HepG2 (cell line): ENCODE data around the gene PLEKHA6. TPM values are rescaled to one million over a fixed set of nuclear protein-coding genes. Genes with fewer than 3 reads are reported as not detected.

Experiments used
- ATRX ChIP-seq: sonication (generic); formaldehyde crosslinking; IDR thresholded peaks from 2 replicates; pipeline ENCODE4 v1.4.0; 2020; ENCODE audit warnings: missing genetic modification reagents, borderline replicate concordance
- HNRNPUL1 ChIP-seq: fragments of 200-400 bp; formaldehyde crosslinking; IDR thresholded peaks from 2 replicates; pipeline ENCODE4 v1.6.1; 2017; ENCODE audit warnings: low read depth, mild to moderate bottlenecking, low read length, moderate library complexity
- NR2F6 ChIP-seq, 2 experiments: IDR thresholded peaks; 2 replicates each; pipeline ENCODE4 v1.6.1; 2016; ENCODE audit warnings: antibody characterized with exemption in 1 of 2, mild to moderate bottlenecking in 1 of 2
- SETDB1 ChIP-seq: sonication (generic); formaldehyde crosslinking; IDR thresholded peaks from 2 replicates; pipeline ENCODE4 v1.5.1; 2020; ENCODE audit warnings: missing genetic modification reagents, mild to moderate bottlenecking, borderline replicate concordance
- SOX5 ChIP-seq: IDR thresholded peaks from 2 replicates; pipeline ENCODE4 v1.6.1; 2016; ENCODE audit warnings: borderline replicate concordance
- TCF7L2 ChIP-seq: IDR thresholded peaks from 2 replicates; pipeline ENCODE4 v1.6.1; 2011; ENCODE audit warnings: mild to moderate bottlenecking, low read depth, low read length, moderate library complexity
- THYN1 ChIP-seq: sonication (generic); formaldehyde crosslinking; IDR thresholded peaks from 2 replicates; pipeline ENCODE4 v1.8.1; 2023; ENCODE audit warnings: low read depth, mild to moderate bottlenecking, moderate library complexity, missing genetic modification reagents, borderline replicate concordance
- ZNF20 ChIP-seq: sonication (generic); formaldehyde crosslinking; IDR thresholded peaks from 2 replicates; pipeline ENCODE4 v1.4.0; 2020; ENCODE audit warnings: mild to moderate bottlenecking, moderate library complexity, missing genetic modification reagents
- ZNF331 ChIP-seq: sonication (generic); formaldehyde crosslinking; IDR thresholded peaks from 2 replicates; pipeline ENCODE4 v1.4.0; 2020; ENCODE audit warnings: missing genetic modification reagents
- ZNF879 ChIP-seq: sonication (generic); formaldehyde crosslinking; IDR thresholded peaks from 2 replicates; pipeline ENCODE4 v1.8.1; 2023; ENCODE audit warnings: missing genetic modification reagents
- polyA plus RNA-seq, 8 experiments: library from polyadenylated mRNA; depleted of rRNA in 3 of 8; stranded (reverse) in 7 of 8; unstranded in 1 of 8; fragments of >200 nt; fragmentation: Illumina TruSeq in 4 of 8; extraction: Trizol in 4 of 8; gene quantifications; 2 replicates each; pipeline versions ENCODE4 v1.2.1 to v1.2.3, GENCODE V29; 2011 to 2016; ENCODE audit warnings: low read depth in 4 of 8, missing spikeins in 1 of 8, mixed read lengths in 1 of 8; ENCODE audit not compliant: insufficient read depth in 1 of 8
- total RNA-seq, 5 experiments: library from RNA; depleted of rRNA; stranded (reverse); fragments of >200 nt; fragmentation: Illumina TruSeq; extraction: Trizol; gene quantifications; 2 replicates each; pipeline ENCODE4 v1.2.3, GENCODE V29; 2016; ENCODE audit warnings: low read depth in 1 of 5
- TF ChIP-seq, protein P1 (sequence below): sonication (generic); formaldehyde crosslinking; IDR thresholded peaks from 2 replicates; pipeline ENCODE4 v1.4.0; 2020; ENCODE audit warnings: mild to moderate bottlenecking, missing genetic modification reagents
- TF ChIP-seq, protein P2 (sequence below): sonication (generic); formaldehyde crosslinking; IDR thresholded peaks from 2 replicates; pipeline ENCODE4 v1.8.1; 2023; ENCODE audit warnings: mild to moderate bottlenecking, missing genetic modification reagents
- TF ChIP-seq, protein P3 (sequence below): sonication (generic); formaldehyde crosslinking; IDR thresholded peaks from 2 replicates; pipeline ENCODE4 v1.4.0; 2020; ENCODE audit warnings: missing genetic modification reagents, borderline replicate concordance
- TF ChIP-seq, protein P4 (sequence below): IDR thresholded peaks from 2 replicates; pipeline ENCODE4 v1.6.1; 2012; ENCODE audit warnings: inconsistent platforms
- TF ChIP-seq, protein P5 (sequence below): sonication (generic); formaldehyde crosslinking; IDR thresholded peaks from 2 replicates; pipeline ENCODE4 v1.4.0; 2020; ENCODE audit warnings: missing genetic modification reagents, mild to moderate bottlenecking, borderline replicate concordance

Gene PLEKHA6
- total and polyA plus RNA-seq, 2 of the 13 experiments (the other 11 are each of a cell fraction or from before 2014, with no cell fraction given) = 5.3 to 11.4 TPM

DNA sequence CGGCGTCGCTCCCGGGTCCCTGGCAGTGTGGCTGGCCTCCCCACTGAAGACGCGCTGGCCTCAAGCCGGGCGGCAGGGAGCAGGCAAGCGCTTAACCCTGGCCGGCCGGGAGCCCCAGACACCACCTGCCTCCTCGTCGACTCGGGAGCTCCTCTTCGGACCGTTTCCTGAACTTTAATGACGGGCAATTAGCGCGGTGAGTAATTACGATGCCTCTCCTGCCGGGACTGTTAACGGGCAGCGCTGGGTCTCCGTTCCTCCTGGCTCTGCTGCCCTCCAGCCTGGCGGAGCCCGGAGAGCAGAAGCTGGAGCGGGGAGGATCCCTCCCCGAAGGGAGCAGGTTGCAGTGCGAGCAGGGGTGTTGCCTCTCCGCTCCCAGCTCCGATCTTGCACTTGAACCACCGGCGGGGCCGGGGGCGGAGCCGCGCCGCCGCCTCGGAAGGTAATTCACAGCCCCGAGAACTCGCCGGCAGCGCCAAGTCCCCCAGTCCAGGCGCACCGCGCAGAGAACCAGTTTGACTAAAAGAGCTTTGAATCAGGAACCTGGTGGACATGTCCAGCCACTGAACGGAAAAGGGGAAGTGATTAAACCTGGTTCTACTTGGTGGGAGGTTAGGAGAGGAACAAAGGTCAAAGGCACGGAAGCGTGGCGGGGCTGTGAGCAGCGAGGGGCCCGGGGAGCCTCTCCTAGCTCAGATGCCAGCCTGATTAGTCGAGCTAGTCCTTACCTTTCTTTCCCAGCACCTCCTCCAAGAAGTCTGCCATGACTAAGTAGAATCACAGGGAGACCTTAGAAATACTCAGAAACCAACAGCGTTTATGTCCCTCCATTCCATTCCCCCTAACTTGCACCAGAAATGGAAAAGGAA lies 18.3 kb upstream of the PLEKHA6 start (continued):
- 0 out of 2 replicates have a peak, but pooled peaks have one; percentile 7 for TF ChIP-seq SOX5 (CRISPR knock-in tag)
- peak; percentile 51 for TF ChIP-seq NR2F6 (IDR thresholded peaks at IDR 0.05)
- TF ChIP-seq NR2F6 (CRISPR knock-in tag; IDR thresholded peaks at IDR 0.05) = peak; percentile 62
- TF ChIP-seq, protein P1, sequence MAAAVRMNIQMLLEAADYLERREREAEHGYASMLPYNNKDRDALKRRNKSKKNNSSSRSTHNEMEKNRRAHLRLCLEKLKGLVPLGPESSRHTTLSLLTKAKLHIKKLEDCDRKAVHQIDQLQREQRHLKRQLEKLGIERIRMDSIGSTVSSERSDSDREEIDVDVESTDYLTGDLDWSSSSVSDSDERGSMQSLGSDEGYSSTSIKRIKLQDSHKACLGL = peak; percentile 47; the same call in 1 of the 2 replicates
- TF ChIP-seq, protein P2, sequence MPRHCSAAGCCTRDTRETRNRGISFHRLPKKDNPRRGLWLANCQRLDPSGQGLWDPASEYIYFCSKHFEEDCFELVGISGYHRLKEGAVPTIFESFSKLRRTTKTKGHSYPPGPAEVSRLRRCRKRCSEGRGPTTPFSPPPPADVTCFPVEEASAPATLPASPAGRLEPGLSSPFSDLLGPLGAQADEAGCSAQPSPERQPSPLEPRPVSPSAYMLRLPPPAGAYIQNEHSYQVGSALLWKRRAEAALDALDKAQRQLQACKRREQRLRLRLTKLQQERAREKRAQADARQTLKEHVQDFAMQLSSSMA (CRISPR knock-in tag) = no peak
- TF ChIP-seq, protein P3, sequence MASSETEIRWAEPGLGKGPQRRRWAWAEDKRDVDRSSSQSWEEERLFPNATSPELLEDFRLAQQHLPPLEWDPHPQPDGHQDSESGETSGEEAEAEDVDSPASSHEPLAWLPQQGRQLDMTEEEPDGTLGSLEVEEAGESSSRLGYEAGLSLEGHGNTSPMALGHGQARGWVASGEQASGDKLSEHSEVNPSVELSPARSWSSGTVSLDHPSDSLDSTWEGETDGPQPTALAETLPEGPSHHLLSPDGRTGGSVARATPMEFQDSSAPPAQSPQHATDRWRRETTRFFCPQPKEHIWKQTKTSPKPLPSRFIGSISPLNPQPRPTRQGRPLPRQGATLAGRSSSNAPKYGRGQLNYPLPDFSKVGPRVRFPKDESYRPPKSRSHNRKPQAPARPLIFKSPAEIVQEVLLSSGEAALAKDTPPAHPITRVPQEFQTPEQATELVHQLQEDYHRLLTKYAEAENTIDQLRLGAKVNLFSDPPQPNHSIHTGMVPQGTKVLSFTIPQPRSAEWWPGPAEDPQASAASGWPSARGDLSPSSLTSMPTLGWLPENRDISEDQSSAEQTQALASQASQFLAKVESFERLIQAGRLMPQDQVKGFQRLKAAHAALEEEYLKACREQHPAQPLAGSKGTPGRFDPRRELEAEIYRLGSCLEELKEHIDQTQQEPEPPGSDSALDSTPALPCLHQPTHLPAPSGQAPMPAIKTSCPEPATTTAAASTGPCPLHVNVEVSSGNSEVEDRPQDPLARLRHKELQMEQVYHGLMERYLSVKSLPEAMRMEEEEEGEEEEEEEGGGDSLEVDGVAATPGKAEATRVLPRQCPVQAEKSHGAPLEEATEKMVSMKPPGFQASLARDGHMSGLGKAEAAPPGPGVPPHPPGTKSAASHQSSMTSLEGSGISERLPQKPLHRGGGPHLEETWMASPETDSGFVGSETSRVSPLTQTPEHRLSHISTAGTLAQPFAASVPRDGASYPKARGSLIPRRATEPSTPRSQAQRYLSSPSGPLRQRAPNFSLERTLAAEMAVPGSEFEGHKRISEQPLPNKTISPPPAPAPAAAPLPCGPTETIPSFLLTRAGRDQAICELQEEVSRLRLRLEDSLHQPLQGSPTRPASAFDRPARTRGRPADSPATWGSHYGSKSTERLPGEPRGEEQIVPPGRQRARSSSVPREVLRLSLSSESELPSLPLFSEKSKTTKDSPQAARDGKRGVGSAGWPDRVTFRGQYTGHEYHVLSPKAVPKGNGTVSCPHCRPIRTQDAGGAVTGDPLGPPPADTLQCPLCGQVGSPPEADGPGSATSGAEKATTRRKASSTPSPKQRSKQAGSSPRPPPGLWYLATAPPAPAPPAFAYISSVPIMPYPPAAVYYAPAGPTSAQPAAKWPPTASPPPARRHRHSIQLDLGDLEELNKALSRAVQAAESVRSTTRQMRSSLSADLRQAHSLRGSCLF (CRISPR knock-in tag) = no peak
- TF ChIP-seq THYN1 (CRISPR knock-in tag) = no peak
- TF ChIP-seq ATRX = no peak
- no peak for TF ChIP-seq TCF7L2
- no peak for TF ChIP-seq ZNF879 (CRISPR knock-in tag)
- TF ChIP-seq ZNF331 = peak; percentile 33; the same call in 1 of the 2 replicates
- TF ChIP-seq, protein P4, sequence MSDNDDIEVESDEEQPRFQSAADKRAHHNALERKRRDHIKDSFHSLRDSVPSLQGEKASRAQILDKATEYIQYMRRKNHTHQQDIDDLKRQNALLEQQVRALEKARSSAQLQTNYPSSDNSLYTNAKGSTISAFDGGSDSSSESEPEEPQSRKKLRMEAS = 0 out of 2 replicates have a peak, but pooled peaks have one; percentile 42
- TF ChIP-seq HNRNPUL1 = no peak
- TF ChIP-seq, protein P5, sequence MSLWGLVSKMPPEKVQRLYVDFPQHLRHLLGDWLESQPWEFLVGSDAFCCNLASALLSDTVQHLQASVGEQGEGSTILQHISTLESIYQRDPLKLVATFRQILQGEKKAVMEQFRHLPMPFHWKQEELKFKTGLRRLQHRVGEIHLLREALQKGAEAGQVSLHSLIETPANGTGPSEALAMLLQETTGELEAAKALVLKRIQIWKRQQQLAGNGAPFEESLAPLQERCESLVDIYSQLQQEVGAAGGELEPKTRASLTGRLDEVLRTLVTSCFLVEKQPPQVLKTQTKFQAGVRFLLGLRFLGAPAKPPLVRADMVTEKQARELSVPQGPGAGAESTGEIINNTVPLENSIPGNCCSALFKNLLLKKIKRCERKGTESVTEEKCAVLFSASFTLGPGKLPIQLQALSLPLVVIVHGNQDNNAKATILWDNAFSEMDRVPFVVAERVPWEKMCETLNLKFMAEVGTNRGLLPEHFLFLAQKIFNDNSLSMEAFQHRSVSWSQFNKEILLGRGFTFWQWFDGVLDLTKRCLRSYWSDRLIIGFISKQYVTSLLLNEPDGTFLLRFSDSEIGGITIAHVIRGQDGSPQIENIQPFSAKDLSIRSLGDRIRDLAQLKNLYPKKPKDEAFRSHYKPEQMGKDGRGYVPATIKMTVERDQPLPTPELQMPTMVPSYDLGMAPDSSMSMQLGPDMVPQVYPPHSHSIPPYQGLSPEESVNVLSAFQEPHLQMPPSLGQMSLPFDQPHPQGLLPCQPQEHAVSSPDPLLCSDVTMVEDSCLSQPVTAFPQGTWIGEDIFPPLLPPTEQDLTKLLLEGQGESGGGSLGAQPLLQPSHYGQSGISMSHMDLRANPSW (CRISPR knock-in tag) = no peak
- TF ChIP-seq SETDB1 = no peak
- no peak for TF ChIP-seq ZNF20 (CRISPR knock-in tag)
